Measurements from ENCODE around the gene CCNI. TPM values are rescaled to one million over a fixed set of nuclear protein-coding genes. Genes with fewer than 3 reads are reported as not detected.

The CCNI gene
- total RNA-seq, 1 experiment from 2014 or later = 155 TPM

DNA sequence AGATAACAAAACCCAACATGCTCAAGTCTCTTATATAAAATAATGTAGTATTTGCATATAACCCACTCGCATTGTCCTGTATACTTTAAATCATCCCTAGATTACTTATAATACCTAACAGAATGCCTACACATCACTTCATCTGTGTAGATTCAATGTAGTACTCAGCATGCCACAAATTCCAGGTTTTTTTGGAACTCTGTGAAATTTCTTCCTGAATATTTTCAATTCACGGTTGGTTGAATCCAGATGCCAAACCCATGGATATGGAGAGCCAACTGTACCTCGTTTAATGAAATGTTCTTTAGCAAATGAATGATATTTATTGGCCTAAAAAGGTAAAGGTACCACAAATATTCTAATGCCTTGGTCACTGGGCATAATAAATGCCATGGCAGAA, 24.8 kb downstream of the CCNI start:
- no peak for DNase-seq
- Histone ChIP-seq H2AFZ (no peak overlapping the region), H3K9me2 (ENCODE audit: insufficient read depth) (no peaks in the 10 kb centered on the region), H3K4me3 (no peak overlapping the region), H3K4me1 (replicated peaks; ENCODE audit: insufficient read depth) (no peaks in the 10 kb centered on the region), H3K27ac (no peak overlapping the region), H3K4me2 (no peak overlapping the region), H3F3A (ENCODE audit: insufficient read depth, low read depth) (no peaks in the 10 kb centered on the region), H3K79me2 (ENCODE audit: low read depth) (no peaks in the 10 kb centered on the region), H3K27me3 (ENCODE audit: insufficient read depth, low read depth) (no peaks in the 10 kb centered on the region), H3K9me3 (ENCODE audit: insufficient read depth, low read depth) (no peaks in the 10 kb centered on the region), H4K20me1 (ENCODE audit: insufficient read depth) (no peaks in the 10 kb centered on the region), H3K36me3 (ENCODE audit: low read depth) (no peaks in the 10 kb centered on the region)
- POLR2A ChIA-PET (ENCODE audit: unreplicated experiment) = no interaction called here
- CTCF ChIA-PET = no interaction called here
- BruUV-seq (replicated peaks) = no TSS peak
- intact Hi-C loops (cut with micrococcal nuclease; ENCODE audit: unreplicated experiment) = no loop called here
- no peak for TF ChIP-seq EZH2 (IDR thresholded peaks at IDR 0.05; ENCODE audit: low read depth)
- TF ChIP-seq, protein P1, sequence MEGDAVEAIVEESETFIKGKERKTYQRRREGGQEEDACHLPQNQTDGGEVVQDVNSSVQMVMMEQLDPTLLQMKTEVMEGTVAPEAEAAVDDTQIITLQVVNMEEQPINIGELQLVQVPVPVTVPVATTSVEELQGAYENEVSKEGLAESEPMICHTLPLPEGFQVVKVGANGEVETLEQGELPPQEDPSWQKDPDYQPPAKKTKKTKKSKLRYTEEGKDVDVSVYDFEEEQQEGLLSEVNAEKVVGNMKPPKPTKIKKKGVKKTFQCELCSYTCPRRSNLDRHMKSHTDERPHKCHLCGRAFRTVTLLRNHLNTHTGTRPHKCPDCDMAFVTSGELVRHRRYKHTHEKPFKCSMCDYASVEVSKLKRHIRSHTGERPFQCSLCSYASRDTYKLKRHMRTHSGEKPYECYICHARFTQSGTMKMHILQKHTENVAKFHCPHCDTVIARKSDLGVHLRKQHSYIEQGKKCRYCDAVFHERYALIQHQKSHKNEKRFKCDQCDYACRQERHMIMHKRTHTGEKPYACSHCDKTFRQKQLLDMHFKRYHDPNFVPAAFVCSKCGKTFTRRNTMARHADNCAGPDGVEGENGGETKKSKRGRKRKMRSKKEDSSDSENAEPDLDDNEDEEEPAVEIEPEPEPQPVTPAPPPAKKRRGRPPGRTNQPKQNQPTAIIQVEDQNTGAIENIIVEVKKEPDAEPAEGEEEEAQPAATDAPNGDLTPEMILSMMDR (conservative IDR thresholded peaks at IDR 0.05) = no peak

DNA sequence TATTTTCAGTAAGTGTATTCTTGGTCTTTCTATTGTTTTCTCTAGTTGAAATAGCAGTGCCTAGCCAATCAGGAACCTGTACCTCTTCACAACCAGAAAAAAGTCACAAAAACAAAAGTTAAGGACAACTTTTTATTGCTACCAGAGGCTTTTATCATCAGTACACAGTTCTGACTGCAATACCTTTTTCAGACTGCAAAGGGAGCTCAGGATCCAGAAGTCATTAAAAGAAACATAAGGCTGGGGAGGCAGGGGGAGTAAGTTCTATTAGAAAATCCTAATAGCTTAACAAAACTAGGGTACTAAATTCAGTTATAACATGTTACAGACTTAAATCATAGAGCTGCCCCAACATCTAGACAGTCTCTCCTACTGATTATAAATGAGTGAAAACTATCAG, 28.8 kb downstream of the CCNI start:
- no peak for TF ChIP-seq EZH2 (IDR thresholded peaks at IDR 0.05; ENCODE audit: low read depth)
- TF ChIP-seq, protein P1 (conservative IDR thresholded peaks at IDR 0.05) = no peak
- POLR2A ChIA-PET (ENCODE audit: unreplicated experiment) = interaction anchor here (0.6 kb wide), 2 partner anchors 155 to 1040 kb away, joined by 4 to 5 read pairs; partner anchors contain the start of gene CXCL9
- H2AFZ ChIP-seq = no peak overlapping the region
- H3K4me1 ChIP-seq (replicated peaks; ENCODE audit: insufficient read depth) = no peaks in the 10 kb centered on the region
- DNase-seq = no peak
- BruUV-seq (replicated peaks) = no TSS peak
- no peaks in the 10 kb centered on the region for H3K27me3 ChIP-seq (ENCODE audit: insufficient read depth, low read depth)
- H3K9me3 ChIP-seq (ENCODE audit: insufficient read depth, low read depth) = no peaks in the 10 kb centered on the region
- no peaks in the 10 kb centered on the region for H3K79me2 ChIP-seq (ENCODE audit: low read depth)
- H3K27ac ChIP-seq = no peak overlapping the region
- CTCF ChIA-PET = interaction anchor here (1.1 kb wide), 1 partner anchor 9 kb away, joined by 4 read pairs; no protein-coding TSS in a partner anchor
- no peaks in the 10 kb centered on the region for H3F3A ChIP-seq (ENCODE audit: insufficient read depth, low read depth)
- intact Hi-C loops (cut with micrococcal nuclease; ENCODE audit: unreplicated experiment) = loop anchor here (1.0 kb wide), 1 partner anchor 262 kb away; no protein-coding TSS in a partner anchor
- H3K9me2 ChIP-seq (ENCODE audit: insufficient read depth) = no peaks in the 10 kb centered on the region
- H3K4me3 ChIP-seq = no peak overlapping the region
- H4K20me1 ChIP-seq (ENCODE audit: insufficient read depth) = no peaks in the 10 kb centered on the region
- H3K36me3 ChIP-seq (ENCODE audit: low read depth) = no peaks in the 10 kb centered on the region
- no peak overlapping the region for H3K4me2 ChIP-seq

DNA sequence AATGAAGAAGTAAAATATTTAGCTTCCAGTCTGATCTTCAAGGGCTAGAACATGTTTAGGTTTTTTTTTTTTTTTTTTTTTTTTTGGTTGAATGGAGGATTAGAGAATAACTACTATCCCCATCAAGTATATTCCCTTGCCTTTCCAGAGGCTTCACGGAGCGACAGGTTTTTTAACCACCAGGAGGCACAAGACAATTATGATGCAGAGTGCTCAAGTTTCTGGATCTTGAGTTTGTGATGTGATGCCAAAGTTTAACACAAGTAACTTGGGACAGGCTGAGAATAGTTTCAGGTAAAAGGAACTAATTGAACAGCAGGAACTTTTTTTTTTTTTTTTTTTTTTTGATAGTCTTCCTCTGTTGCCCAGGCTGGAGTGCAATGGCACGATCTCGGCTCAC, 30.3 kb downstream of the CCNI start:
- Histone ChIP-seq H3K9me3 (ENCODE audit: insufficient read depth, low read depth) (no peaks in the 10 kb centered on the region), H3K4me2 (no peak overlapping the region), H3K9me2 (ENCODE audit: insufficient read depth) (no peaks in the 10 kb centered on the region), H3K27me3 (ENCODE audit: insufficient read depth, low read depth) (no peaks in the 10 kb centered on the region), H2AFZ (no peak overlapping the region), H3K36me3 (ENCODE audit: low read depth) (no peaks in the 10 kb centered on the region), H3K79me2 (ENCODE audit: low read depth) (no peaks in the 10 kb centered on the region), H3K27ac (no peak overlapping the region), H3K4me1 (replicated peaks; ENCODE audit: insufficient read depth) (no peaks in the 10 kb centered on the region), H3F3A (ENCODE audit: insufficient read depth, low read depth) (no peaks in the 10 kb centered on the region), H3K4me3 (no peak overlapping the region), H4K20me1 (ENCODE audit: insufficient read depth) (no peaks in the 10 kb centered on the region)
- ChIA-PET POLR2A (ENCODE audit: unreplicated experiment) (no interaction called here), CTCF (interaction anchor here (0.6 to 0.7 kb wide), 4 partner anchors 90 to 1729 kb away, joined by 3 to 17 read pairs (median 4); no protein-coding TSS in a partner anchor)
- BruUV-seq (replicated peaks) = no TSS peak
- intact Hi-C loops (cut with micrococcal nuclease; ENCODE audit: unreplicated experiment) = loop anchor here (2.0 kb wide), 2 partner anchors 535 to 615 kb away; no protein-coding TSS in a partner anchor
- no peak for DNase-seq
- no peak for TF ChIP-seq EZH2 (IDR thresholded peaks at IDR 0.05; ENCODE audit: low read depth)
- TF ChIP-seq, protein P1 (conservative IDR thresholded peaks at IDR 0.05) = no peak
